HUES64 (cell line): Measurements from ENCODE around the gene FAM227A.
"Not testable (repeated sequence)": the region's sequence is repeated elsewhere in the genome, so short reads cannot be mapped to it uniquely, and the experiment has no call there.

Source experiments
- H3K27ac ChIP-seq: 2 replicates; pipeline ENCODE4 v1.7.0; 2013; ENCODE audit warnings: low read depth, low read length, inconsistent platforms
- H3K27me3 ChIP-seq: 2 replicates; pipeline ENCODE4 v1.6.1; 2013; ENCODE audit warnings: mild to moderate bottlenecking, low read length; ENCODE audit not compliant: insufficient read depth
- H3K36me3 ChIP-seq: 2 replicates; pipeline ENCODE4 v1.6.1; 2013; ENCODE audit warnings: mild to moderate bottlenecking, low read length; ENCODE audit not compliant: insufficient read depth
- H3K4me1 ChIP-seq: 2 replicates; pipeline ENCODE4 v1.6.1; 2013; ENCODE audit warnings: mild to moderate bottlenecking, low read length, moderate library complexity; ENCODE audit not compliant: insufficient read depth
- H3K4me3 ChIP-seq: 2 replicates; pipeline ENCODE4 v1.5.1; 2013; ENCODE audit warnings: mild to moderate bottlenecking, low read length, moderate library complexity
- H3K9ac ChIP-seq: 2 replicates; pipeline ENCODE4 v1.6.1; 2013; ENCODE audit warnings: mild to moderate bottlenecking, low read depth, low read length
- H3K9me3 ChIP-seq: 2 replicates; pipeline ENCODE4 v1.6.1; 2013; ENCODE audit warnings: low read depth, low read length; ENCODE audit not compliant: insufficient read depth
- WGBS: fragments of 150-250, 120-280 bp; methylation state at CpG from one replicate; pipeline ENCODE4 v1.1.7; 2013; ENCODE audit warnings: missing lambda C conversion rate; 5-methylcytosine and 5-hydroxymethylcytosine counted together

The FAM227A gene

GRCh38 chr22:38608992-38609750 lies 47.0 kb downstream of the FAM227A start:
- no peaks in the 10 kb centered on the region for H3K9me3 ChIP-seq
- peaks cover 3% of the 10 kb centered on the region; the same call in 1 of the 2 replicates for H3K36me3 ChIP-seq
- H3K27me3 ChIP-seq = no peaks in the 10 kb centered on the region
- H3K4me1 ChIP-seq = no peaks in the 10 kb centered on the region
- no peak overlapping the region for H3K9ac ChIP-seq
- WGBS = 93% methylated on average over 13 of the region's 13 CpGs
- H3K27ac ChIP-seq = no peak overlapping the region
- no peak overlapping the region for H3K4me3 ChIP-seq

GRCh38 chr22:38607680-38608079 lies 48.5 kb downstream of the FAM227A start:
- WGBS = 83% methylated on average over 3 of the region's 3 CpGs
- no peaks in the 10 kb centered on the region for H3K27me3 ChIP-seq
- no peaks in the 10 kb centered on the region for H3K9me3 ChIP-seq
- no peak overlapping the region for H3K27ac ChIP-seq
- no peak overlapping the region for H3K9ac ChIP-seq
- peaks cover 3% of the 10 kb centered on the region; the same call in 1 of the 2 replicates for H3K36me3 ChIP-seq
- no peak overlapping the region for H3K4me3 ChIP-seq
- H3K4me1 ChIP-seq = no peaks in the 10 kb centered on the region

DNA sequence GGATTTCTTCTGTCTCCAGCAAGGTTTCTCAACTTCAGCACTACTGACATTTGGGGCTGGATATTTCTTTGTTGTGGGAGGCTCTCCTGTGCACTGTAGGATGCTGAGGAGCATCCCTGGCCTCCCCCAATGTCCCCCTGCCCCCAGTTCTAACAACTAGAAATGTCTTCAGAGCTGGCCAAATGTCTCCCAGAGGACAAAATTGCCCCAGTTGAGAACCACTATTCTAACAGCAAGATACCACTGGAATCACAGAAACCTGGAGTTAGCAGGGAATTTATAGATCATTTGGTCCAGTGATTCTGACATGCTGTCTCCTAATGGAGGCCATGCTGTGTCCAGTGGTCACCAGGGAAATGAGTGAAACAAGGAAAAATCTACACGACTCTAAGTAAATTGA lies 54.0 kb downstream of the FAM227A start:
- Histone ChIP-seq H3K36me3 (peaks cover 3% of the 10 kb centered on the region; the same call in 1 of the 2 replicates), H3K9me3 (no peaks in the 10 kb centered on the region), H3K4me3 (no peak overlapping the region), H3K27ac (no peak overlapping the region), H3K27me3 (no peaks in the 10 kb centered on the region), H3K4me1 (no peaks in the 10 kb centered on the region), H3K9ac (no peak overlapping the region)
- WGBS = 67% methylated on average over 1 of the region's 1 CpG

DNA sequence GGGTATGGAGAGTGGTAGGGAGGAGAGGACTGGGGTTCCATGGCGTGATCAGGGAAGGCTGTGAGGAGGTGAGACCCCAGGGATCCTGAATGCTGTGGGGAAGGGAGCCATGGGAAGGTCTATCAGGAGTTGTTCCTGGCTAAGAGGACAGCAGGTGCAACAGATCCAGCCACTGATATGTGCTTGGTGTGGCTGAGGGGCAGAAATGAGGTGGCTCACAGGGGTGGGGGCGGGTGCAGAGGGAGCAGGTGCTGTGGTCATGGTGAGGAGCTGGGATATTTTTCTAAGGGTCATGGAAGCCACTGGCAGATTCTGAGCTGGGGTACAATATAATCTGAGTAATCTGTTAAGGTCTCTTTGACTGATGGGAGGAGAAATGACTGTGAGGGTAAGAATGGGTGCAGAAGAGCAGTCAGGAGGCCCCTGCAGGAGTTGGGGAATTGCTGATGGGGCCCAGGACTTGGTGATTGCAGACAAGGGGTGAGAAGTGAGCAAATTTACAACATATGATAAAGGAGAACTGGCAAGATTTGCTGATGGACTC lies 54.9 kb downstream of the FAM227A start:
- peaks cover 3% of the 10 kb centered on the region; the same call in 1 of the 2 replicates for H3K36me3 ChIP-seq
- no peaks in the 10 kb centered on the region for H3K27me3 ChIP-seq
- 83% methylated on average over 2 of the region's 2 CpGs for WGBS
- H3K27ac ChIP-seq = no peak overlapping the region
- no peak overlapping the region for H3K9ac ChIP-seq
- H3K4me1 ChIP-seq = no peaks in the 10 kb centered on the region
- no peak overlapping the region for H3K4me3 ChIP-seq
- no peaks in the 10 kb centered on the region for H3K9me3 ChIP-seq

DNA sequence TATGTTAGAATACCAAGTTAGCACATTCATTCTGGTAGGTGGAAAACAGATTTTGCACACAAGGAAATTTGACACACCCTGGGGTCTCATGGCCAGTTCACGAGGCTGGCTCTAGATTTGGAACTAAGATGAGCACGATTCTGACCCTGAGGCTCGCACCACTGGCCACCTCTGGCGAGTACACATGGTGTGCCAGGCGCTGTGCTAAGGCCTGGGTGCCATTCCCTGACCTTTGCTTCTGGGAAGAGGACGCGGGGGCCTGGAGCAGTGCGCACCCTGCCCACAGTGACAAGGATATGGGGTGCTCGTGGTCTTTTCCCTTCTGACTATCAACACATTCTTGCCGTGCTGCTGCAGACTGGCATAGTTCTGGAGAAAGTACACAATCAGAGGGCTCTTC lies 56.7 kb downstream of the FAM227A start:
- H3K4me1 ChIP-seq = no peaks in the 10 kb centered on the region
- H3K9ac ChIP-seq = no peak overlapping the region
- H3K4me3 ChIP-seq = no peak overlapping the region
- no peaks in the 10 kb centered on the region for H3K9me3 ChIP-seq
- no peak overlapping the region for H3K27ac ChIP-seq
- 96% methylated on average over 10 of the region's 10 CpGs for WGBS
- no peaks in the 10 kb centered on the region for H3K27me3 ChIP-seq
- H3K36me3 ChIP-seq = 0 out of 2 replicates have a peak, but pooled peaks cover 3% of the 10 kb centered on the region

DNA sequence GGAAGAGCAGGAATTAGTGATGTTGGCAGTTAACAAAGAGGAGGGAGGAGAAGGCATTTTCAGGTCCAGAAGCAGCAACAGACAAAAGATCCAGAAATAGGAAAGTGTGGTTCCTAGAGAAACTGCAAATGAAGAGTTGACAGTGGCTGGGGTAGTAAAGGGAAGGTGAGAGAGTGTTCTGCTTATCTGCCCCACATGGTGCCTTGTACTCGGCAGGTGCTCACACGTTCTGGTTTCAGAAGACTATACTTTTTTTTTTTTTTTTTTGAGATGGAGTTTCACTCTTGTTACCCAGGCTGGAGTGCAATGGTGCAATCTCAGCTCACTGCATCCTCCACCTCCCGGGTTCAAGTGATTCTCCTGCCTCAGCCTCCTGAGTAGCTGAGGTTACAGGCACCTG lies 73.3 kb downstream of the FAM227A start:
- not testable (repeated sequence) for H3K4me1 ChIP-seq, H3K9me3 ChIP-seq, H3K4me3 ChIP-seq, H3K9ac ChIP-seq, H3K27me3 ChIP-seq, H3K36me3 ChIP-seq, H3K27ac ChIP-seq
- 82% methylated on average over 3 of the region's 3 CpGs for WGBS

GRCh38 chr22:38578505-38578904 lies 77.7 kb downstream of the FAM227A start:
- no peaks in the 10 kb centered on the region for H3K27me3 ChIP-seq
- no peaks in the 10 kb centered on the region for H3K4me1 ChIP-seq
- WGBS = 77% methylated on average over 5 of the region's 5 CpGs
- no peak overlapping the region for H3K4me3 ChIP-seq
- no peaks in the 10 kb centered on the region for H3K9me3 ChIP-seq
- H3K36me3 ChIP-seq = no peaks in the 10 kb centered on the region
- no peak overlapping the region for H3K27ac ChIP-seq
- no peak overlapping the region for H3K9ac ChIP-seq

- Histone ChIP-seq H3K36me3 (no peaks in the 10 kb centered on the region), H3K4me1 (peaks cover 20% of the 10 kb centered on the region), H3K27ac (no peak overlapping the region), H3K9me3 (no peaks in the 10 kb centered on the region), H3K4me3 (no peak overlapping the region), H3K9ac (no peak overlapping the region), H3K27me3 (0 out of 2 replicates have a peak, but pooled peaks cover 5% of the 10 kb centered on the region)
- 11% methylated on average over 3 of the region's 3 CpGs for WGBS
Measured at GRCh38 chr22:38572065-38572464, 84.1 kb downstream of the FAM227A start.

DNA sequence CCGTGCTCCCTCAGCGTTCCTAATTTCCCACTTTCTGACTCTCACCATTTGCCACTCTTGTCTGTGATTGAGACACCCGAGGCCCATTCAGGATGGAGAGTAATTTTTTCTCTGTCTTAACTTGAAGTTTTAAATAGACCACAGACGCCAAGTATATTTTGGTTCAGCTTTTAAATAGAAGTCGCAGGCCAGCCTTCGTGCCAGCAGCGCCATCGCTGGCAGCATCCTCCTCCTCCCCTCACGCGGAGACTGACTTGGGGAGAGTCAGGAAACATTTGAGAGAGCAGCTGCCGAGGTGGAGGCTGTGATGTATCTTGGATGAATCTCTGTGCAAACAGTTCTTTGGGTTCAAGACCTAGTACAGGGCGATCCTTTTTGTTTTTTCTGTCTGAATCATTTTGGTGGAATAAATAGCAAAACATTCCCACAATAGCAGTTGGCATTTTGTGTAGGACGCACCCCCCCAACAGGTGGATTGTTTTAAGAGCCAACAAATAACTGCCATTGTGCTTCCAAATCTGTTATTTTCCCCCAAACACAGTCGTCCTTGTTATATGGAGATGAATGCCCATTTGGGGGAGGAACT lies 85.3 kb downstream of the FAM227A start:
- no peaks in the 10 kb centered on the region for H3K36me3 ChIP-seq
- H3K9me3 ChIP-seq = no peaks in the 10 kb centered on the region
- WGBS = 13% methylated on average over 11 of the region's 14 CpGs
- peak overlapping the region; percentile 79; the same call in 1 of the 2 replicates for H3K27ac ChIP-seq
- H3K4me1 ChIP-seq = peaks cover 25% of the 10 kb centered on the region
- H3K9ac ChIP-seq = peak overlapping the region; percentile 82
- peak overlapping the region; percentile 90 for H3K4me3 ChIP-seq
- 0 out of 2 replicates have a peak, but pooled peaks cover 5% of the 10 kb centered on the region for H3K27me3 ChIP-seq

DNA sequence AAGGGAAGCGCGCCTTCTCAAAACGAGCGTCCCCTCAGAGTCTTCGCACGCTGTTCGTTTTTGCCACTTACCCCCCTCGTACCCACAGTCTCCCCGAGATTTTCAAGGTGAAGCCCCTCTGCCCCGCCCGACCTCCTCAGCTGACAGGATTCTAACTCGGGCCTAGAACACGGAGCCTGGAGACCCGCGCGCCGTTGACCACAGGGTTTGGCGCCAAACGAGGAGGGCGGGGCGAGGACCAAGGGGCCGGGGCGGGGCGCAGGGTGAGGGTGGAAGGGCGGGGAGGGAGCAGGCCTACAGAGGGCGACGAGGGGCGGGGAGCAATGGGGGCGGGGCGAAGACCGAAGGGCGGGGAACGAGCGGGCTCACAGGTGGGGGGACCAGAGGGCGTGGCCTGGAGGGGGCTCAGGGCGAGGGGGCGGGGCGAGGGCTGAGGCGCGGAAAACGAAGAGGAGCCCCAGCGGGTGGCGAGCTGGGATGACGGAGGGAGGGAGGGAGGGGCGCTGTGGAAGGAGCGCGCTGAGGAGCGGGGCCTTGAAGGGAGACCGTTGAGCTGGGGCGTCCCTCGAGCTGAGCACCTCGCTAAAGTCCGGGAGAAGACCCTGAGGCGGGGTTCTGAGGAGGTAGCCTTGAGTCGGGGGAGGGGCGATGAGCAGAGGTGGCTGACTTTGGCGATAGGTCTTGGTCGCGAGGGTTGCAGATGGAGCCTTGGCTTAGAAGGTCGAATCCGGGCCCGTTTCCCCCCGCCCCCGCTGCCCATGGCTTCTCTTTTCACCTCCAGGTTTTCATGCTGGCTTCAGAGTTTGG lies 86.0 kb downstream of the FAM227A start, which contains the start of gene DMC1:
Gene DMC1 (minus strand): TSS at position 212 of the 807 bp plus-strand sequence. CDS start 1,927 bp downstream, outside the sequence.
- Histone ChIP-seq H3K27ac (peak within 1 kb of the TSS; percentile 81), H3K27me3 (0 out of 2 replicates have a peak, but pooled peaks cover 5% of the 10 kb centered on the region), H3K9me3 (no peaks in the 10 kb centered on the region), H3K4me1 (peaks cover 25% of the 10 kb centered on the region), H3K9ac (peak within 1 kb of the TSS; percentile 98), H3K36me3 (no peaks in the 10 kb centered on the region), H3K4me3 (peak within 1 kb of the TSS; percentile 93)
- WGBS = under 1% methylated on average over 63 of the region's 64 CpGs
